ENCODE measurements around the gene FRY.

Gene FRY

DNA sequence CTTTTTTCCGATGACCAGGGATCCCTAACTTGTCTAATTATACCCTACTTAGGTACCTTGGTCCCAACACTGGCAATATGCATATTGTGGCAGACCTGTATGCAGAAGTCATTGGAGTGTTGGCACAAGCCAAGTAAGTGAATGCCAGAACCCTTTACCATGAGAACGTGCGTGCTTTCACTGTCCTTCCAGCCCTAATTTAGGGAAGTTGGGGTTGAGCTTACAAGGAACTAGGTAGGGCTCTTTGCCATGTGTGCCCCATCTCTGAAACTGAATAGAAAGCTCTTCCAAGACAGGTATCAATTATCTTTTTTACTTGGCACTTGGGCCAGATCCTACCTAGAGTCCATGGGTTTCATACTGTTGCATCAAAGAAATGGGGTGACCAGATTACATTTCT is 93.2 kb downstream of the FRY start:
- no peaks in the 10 kb centered on the region for H3K9me3 ChIP-seq (ENCODE audit: control insufficient read depth, insufficient read depth, low read length)

GRCh38 chr13:32125221-32125689 is 93.7 kb downstream of the FRY start:
- Histone ChIP-seq H3K4me1 (ENCODE audit: control insufficient read depth, insufficient read depth, low read length) (no peaks in the 10 kb centered on the region), H3K27me3 (ENCODE audit: control insufficient read depth, insufficient read depth, low read length) (no peaks in the 10 kb centered on the region), H3K36me3 (ENCODE audit: control insufficient read depth, insufficient read depth, low read length) (no peaks in the 10 kb centered on the region), H3K4me3 (ENCODE audit: low read depth, low read length) (no peak overlapping the region), H3K9me3 (ENCODE audit: control insufficient read depth, insufficient read depth, low read length) (no peaks in the 10 kb centered on the region), H3K9ac (ENCODE audit: low read depth, low read length) (no peak overlapping the region)

More for the DNA sequence above, 93.2 kb downstream of the FRY start:
- no peaks in the 10 kb centered on the region for H3K27me3 ChIP-seq (ENCODE audit: control insufficient read depth, insufficient read depth, low read length)
- no peak overlapping the region for H3K4me3 ChIP-seq (ENCODE audit: low read depth, low read length)
- no peaks in the 10 kb centered on the region for H3K4me1 ChIP-seq (ENCODE audit: control insufficient read depth, insufficient read depth, low read length)
- no peak overlapping the region for H3K9ac ChIP-seq (ENCODE audit: low read depth, low read length)
- H3K36me3 ChIP-seq (ENCODE audit: control insufficient read depth, insufficient read depth, low read length), result no peaks in the 10 kb centered on the region

DNA sequence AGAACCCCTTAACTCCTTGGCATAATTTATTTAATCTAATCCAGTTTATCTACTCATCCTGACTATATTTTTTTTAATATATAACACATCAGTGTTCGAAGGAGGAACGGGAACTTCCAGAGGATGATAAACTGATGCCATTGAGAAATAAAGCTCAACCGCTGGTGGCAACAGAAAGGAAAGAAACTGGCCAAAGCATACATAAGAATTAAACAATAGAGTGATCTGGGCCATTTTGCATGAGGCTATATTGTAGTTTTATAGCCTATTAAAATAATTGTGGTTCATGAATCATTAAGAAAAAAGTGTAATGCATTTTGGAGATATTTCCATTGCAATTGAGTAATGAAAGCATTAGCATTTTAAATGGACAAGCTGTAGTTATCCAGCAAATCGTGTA is 94.2 kb downstream of the FRY start:
- Histone ChIP-seq H3K4me1 (ENCODE audit: control insufficient read depth, insufficient read depth, low read length) (no peaks in the 10 kb centered on the region), H3K27me3 (ENCODE audit: control insufficient read depth, insufficient read depth, low read length) (no peaks in the 10 kb centered on the region), H3K9me3 (ENCODE audit: control insufficient read depth, insufficient read depth, low read length) (no peaks in the 10 kb centered on the region), H3K4me3 (ENCODE audit: low read depth, low read length) (no peak overlapping the region), H3K9ac (ENCODE audit: low read depth, low read length) (no peak overlapping the region), H3K36me3 (ENCODE audit: control insufficient read depth, insufficient read depth, low read length) (no peaks in the 10 kb centered on the region)

DNA sequence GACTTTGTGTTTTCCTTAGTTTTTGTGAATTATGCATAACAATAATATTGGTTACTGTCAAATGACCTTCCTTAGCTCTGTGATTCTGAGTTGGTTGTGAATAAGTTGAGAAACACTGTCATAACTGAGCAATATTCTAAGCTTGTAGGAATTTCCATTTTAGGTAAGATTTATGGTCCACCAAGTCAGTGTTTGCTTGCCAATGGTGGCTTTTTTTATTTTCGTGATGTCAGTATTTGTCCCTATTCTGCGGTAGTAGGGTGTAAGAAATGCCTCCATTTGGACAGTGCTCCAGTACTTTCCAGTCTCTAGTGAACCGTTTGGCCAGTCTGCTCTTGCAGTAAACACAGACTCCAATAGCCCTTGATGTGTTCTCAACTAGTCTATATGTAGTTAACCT is 94.7 kb downstream of the FRY start:
- H3K27me3 ChIP-seq (ENCODE audit: control insufficient read depth, insufficient read depth, low read length), result no peaks in the 10 kb centered on the region
- no peaks in the 10 kb centered on the region for H3K4me1 ChIP-seq (ENCODE audit: control insufficient read depth, insufficient read depth, low read length)
- H3K36me3 ChIP-seq (ENCODE audit: control insufficient read depth, insufficient read depth, low read length), result no peaks in the 10 kb centered on the region
- no peaks in the 10 kb centered on the region for H3K9me3 ChIP-seq (ENCODE audit: control insufficient read depth, insufficient read depth, low read length)
- no peak overlapping the region for H3K4me3 ChIP-seq (ENCODE audit: low read depth, low read length)
- no peak overlapping the region for H3K9ac ChIP-seq (ENCODE audit: low read depth, low read length)

GRCh38 chr13:32126756-32127155 is 95.2 kb downstream of the FRY start:
- Histone ChIP-seq H3K4me3 (ENCODE audit: low read depth, low read length) (no peak overlapping the region), H3K27me3 (ENCODE audit: control insufficient read depth, insufficient read depth, low read length) (no peaks in the 10 kb centered on the region), H3K9ac (ENCODE audit: low read depth, low read length) (no peak overlapping the region), H3K9me3 (ENCODE audit: control insufficient read depth, insufficient read depth, low read length) (no peaks in the 10 kb centered on the region), H3K36me3 (ENCODE audit: control insufficient read depth, insufficient read depth, low read length) (no peaks in the 10 kb centered on the region), H3K4me1 (ENCODE audit: control insufficient read depth, insufficient read depth, low read length) (no peaks in the 10 kb centered on the region)

GRCh38 chr13:32127691-32128090 is 96.1 kb downstream of the FRY start:
- Histone ChIP-seq H3K9ac (ENCODE audit: low read depth, low read length) (no peak overlapping the region), H3K9me3 (ENCODE audit: control insufficient read depth, insufficient read depth, low read length) (no peaks in the 10 kb centered on the region)

DNA sequence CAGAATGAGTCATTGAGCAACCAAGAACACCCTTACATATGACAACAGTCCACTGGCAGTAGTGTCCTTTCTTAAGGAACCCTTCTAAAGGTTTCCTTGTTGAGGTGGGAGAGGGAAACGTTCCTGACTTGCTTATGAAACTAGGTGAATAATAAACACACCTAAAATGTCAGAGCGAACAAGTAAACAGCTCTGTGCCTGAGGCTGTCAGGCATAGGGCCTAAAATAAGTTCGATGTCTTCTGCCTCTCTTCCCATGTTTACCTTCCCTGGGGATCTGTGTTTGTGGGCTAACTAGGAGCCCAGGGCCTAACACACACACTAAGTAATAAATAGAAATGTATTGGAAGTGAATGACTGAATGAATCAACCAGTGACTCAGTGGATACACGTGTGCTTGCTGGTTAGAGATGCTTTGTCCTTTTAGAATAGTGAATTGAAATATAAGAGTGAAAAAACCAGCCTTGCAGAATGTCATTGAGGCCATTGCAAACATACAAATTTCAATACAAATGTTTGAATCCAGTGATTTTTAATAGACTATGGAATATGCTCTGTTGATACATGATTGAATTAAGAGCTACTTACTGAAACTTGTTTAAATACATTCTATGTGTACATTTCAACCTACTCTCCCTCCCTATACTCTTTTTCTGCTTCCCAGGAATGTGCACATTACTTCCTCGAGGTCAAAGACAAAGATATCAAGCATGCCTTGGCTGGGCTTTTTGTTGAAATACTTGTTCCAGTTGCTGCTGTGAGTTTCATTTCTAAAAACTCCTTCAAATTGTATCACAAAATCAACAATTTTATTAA is 102.9 kb downstream of the FRY start:
- H3K4me3 ChIP-seq (ENCODE audit: low read depth, low read length), result no peak overlapping the region
- no peaks in the 10 kb centered on the region for H3K27me3 ChIP-seq (ENCODE audit: control insufficient read depth, insufficient read depth, low read length)

More at GRCh38 chr13:32127691-32128090, 96.1 kb downstream of the FRY start:
- no peak overlapping the region for H3K4me3 ChIP-seq (ENCODE audit: low read depth, low read length)
- no peaks in the 10 kb centered on the region for H3K4me1 ChIP-seq (ENCODE audit: control insufficient read depth, insufficient read depth, low read length)
- H3K27me3 ChIP-seq (ENCODE audit: control insufficient read depth, insufficient read depth, low read length), result no peaks in the 10 kb centered on the region
- no peaks in the 10 kb centered on the region for H3K36me3 ChIP-seq (ENCODE audit: control insufficient read depth, insufficient read depth, low read length)

DNA sequence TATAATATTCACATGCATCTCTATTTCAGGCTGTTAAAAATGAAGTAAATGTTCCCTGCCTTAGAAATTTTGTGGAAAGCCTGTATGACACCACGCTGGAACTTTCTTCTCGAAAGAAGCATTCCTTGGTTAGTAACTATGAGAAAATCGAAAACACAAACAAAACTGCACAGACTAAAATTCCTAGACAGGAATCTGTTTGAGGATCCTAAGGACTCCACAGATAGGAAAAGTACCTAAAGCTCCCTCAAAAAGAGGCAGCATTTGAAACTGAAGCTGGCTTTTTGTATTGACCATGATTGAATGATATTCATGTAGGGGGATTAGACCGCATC is 103.4 kb downstream of the FRY start:
- no peak overlapping the region for H3K9ac ChIP-seq (ENCODE audit: low read depth, low read length)
- no peak overlapping the region for H3K4me3 ChIP-seq (ENCODE audit: low read depth, low read length)
- no peaks in the 10 kb centered on the region for H3K36me3 ChIP-seq (ENCODE audit: control insufficient read depth, insufficient read depth, low read length)
- H3K4me1 ChIP-seq (ENCODE audit: control insufficient read depth, insufficient read depth, low read length), result no peaks in the 10 kb centered on the region
- no peaks in the 10 kb centered on the region for H3K27me3 ChIP-seq (ENCODE audit: control insufficient read depth, insufficient read depth, low read length)
- no peaks in the 10 kb centered on the region for H3K9me3 ChIP-seq (ENCODE audit: control insufficient read depth, insufficient read depth, low read length)

More for the DNA sequence above, 102.9 kb downstream of the FRY start:
- H3K36me3 ChIP-seq (ENCODE audit: control insufficient read depth, insufficient read depth, low read length), result no peaks in the 10 kb centered on the region
- no peak overlapping the region for H3K9ac ChIP-seq (ENCODE audit: low read depth, low read length)
- no peaks in the 10 kb centered on the region for H3K9me3 ChIP-seq (ENCODE audit: control insufficient read depth, insufficient read depth, low read length)
- no peaks in the 10 kb centered on the region for H3K4me1 ChIP-seq (ENCODE audit: control insufficient read depth, insufficient read depth, low read length)

GRCh38 chr13:32135655-32136054 is 104.1 kb downstream of the FRY start:
- H3K36me3 ChIP-seq (ENCODE audit: control insufficient read depth, insufficient read depth, low read length), result no peaks in the 10 kb centered on the region

DNA sequence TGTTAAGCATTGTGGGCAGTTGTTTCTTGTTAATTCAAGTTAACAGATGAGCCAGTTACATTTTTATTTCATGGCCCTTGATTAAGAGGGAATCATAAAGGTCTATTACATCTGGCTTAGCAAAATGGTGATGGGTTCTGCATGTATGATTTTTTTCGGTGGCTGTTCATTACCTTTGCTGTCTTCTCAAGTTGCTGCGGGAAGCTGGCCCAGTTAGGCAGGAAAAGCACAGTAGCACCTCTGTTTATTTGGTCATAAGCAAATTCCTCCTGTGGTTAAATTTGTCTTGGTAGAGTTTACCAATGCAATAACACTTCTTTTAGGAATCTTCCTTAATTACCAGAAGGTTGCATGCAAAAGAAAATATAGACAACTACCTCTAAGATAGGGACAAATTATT is 104.5 kb downstream of the FRY start:
- no peak overlapping the region for H3K9ac ChIP-seq (ENCODE audit: low read depth, low read length)
- no peaks in the 10 kb centered on the region for H3K27me3 ChIP-seq (ENCODE audit: control insufficient read depth, insufficient read depth, low read length)
- H3K4me1 ChIP-seq (ENCODE audit: control insufficient read depth, insufficient read depth, low read length), result no peaks in the 10 kb centered on the region
- H3K9me3 ChIP-seq (ENCODE audit: control insufficient read depth, insufficient read depth, low read length), result no peaks in the 10 kb centered on the region
- H3K36me3 ChIP-seq (ENCODE audit: control insufficient read depth, insufficient read depth, low read length), result no peaks in the 10 kb centered on the region
- H3K4me3 ChIP-seq (ENCODE audit: low read depth, low read length), result no peak overlapping the region

More at GRCh38 chr13:32135655-32136054, 104.1 kb downstream of the FRY start:
- Histone ChIP-seq H3K4me1 (ENCODE audit: control insufficient read depth, insufficient read depth, low read length) (no peaks in the 10 kb centered on the region), H3K27me3 (ENCODE audit: control insufficient read depth, insufficient read depth, low read length) (no peaks in the 10 kb centered on the region), H3K9ac (ENCODE audit: low read depth, low read length) (no peak overlapping the region), H3K4me3 (ENCODE audit: low read depth, low read length) (no peak overlapping the region), H3K9me3 (ENCODE audit: control insufficient read depth, insufficient read depth, low read length) (no peaks in the 10 kb centered on the region)

- Histone ChIP-seq H3K4me3 (ENCODE audit: low read depth, low read length) (no peak overlapping the region), H3K4me1 (ENCODE audit: control insufficient read depth, insufficient read depth, low read length) (no peaks in the 10 kb centered on the region), H3K9ac (ENCODE audit: low read depth, low read length) (no peak overlapping the region), H3K9me3 (ENCODE audit: control insufficient read depth, insufficient read depth, low read length) (no peaks in the 10 kb centered on the region), H3K36me3 (ENCODE audit: control insufficient read depth, insufficient read depth, low read length) (no peaks in the 10 kb centered on the region), H3K27me3 (ENCODE audit: control insufficient read depth, insufficient read depth, low read length) (no peaks in the 10 kb centered on the region)
Measured at GRCh38 chr13:32136716-32137115, 105.1 kb downstream of the FRY start.

- Histone ChIP-seq H3K27me3 (ENCODE audit: control insufficient read depth, insufficient read depth, low read length) (no peaks in the 10 kb centered on the region), H3K4me1 (ENCODE audit: control insufficient read depth, insufficient read depth, low read length) (peaks cover 6% of the 10 kb centered on the region), H3K36me3 (ENCODE audit: control insufficient read depth, insufficient read depth, low read length) (no peaks in the 10 kb centered on the region)
Measured at GRCh38 chr13:32139251-32139650, 107.7 kb downstream of the FRY start.

More at GRCh38 chr13:32139251-32139650, 107.7 kb downstream of the FRY start:
- H3K9me3 ChIP-seq (ENCODE audit: control insufficient read depth, insufficient read depth, low read length), result no peaks in the 10 kb centered on the region
- no peak overlapping the region for H3K4me3 ChIP-seq (ENCODE audit: low read depth, low read length)
- no peak overlapping the region for H3K9ac ChIP-seq (ENCODE audit: low read depth, low read length)
